Choroid plexus epithelial cell (primary cell): ENCODE results near the gene KCNQ1.

Experiments used
- DNase-seq: peaks from one replicate; pipeline ENCODE4 v3.0.0-alpha.2; 2010; ENCODE audit warnings: low read depth
- H3K4me3 ChIP-seq: 2 replicates; pipeline ENCODE4 v1.5.1; 2011; ENCODE audit warnings: low read depth, mild to moderate bottlenecking, control low read depth, low read length, moderate library complexity
- TF ChIP-seq, protein P1 (sequence below): conservative IDR thresholded peaks from 2 replicates; pipeline ENCODE4 v1.5.1; 2011; ENCODE audit warnings: low read depth, mild to moderate bottlenecking, control low read depth, inconsistent platforms, low read length, moderate library complexity

KCNQ1 gene

GRCh38 chr11:2516276-2517015 lies 71.6 kb downstream of the KCNQ1 start:
- no peak overlapping the region for H3K4me3 ChIP-seq
- no peak for DNase-seq
- TF ChIP-seq, protein P1, sequence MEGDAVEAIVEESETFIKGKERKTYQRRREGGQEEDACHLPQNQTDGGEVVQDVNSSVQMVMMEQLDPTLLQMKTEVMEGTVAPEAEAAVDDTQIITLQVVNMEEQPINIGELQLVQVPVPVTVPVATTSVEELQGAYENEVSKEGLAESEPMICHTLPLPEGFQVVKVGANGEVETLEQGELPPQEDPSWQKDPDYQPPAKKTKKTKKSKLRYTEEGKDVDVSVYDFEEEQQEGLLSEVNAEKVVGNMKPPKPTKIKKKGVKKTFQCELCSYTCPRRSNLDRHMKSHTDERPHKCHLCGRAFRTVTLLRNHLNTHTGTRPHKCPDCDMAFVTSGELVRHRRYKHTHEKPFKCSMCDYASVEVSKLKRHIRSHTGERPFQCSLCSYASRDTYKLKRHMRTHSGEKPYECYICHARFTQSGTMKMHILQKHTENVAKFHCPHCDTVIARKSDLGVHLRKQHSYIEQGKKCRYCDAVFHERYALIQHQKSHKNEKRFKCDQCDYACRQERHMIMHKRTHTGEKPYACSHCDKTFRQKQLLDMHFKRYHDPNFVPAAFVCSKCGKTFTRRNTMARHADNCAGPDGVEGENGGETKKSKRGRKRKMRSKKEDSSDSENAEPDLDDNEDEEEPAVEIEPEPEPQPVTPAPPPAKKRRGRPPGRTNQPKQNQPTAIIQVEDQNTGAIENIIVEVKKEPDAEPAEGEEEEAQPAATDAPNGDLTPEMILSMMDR, result no peak

DNA sequence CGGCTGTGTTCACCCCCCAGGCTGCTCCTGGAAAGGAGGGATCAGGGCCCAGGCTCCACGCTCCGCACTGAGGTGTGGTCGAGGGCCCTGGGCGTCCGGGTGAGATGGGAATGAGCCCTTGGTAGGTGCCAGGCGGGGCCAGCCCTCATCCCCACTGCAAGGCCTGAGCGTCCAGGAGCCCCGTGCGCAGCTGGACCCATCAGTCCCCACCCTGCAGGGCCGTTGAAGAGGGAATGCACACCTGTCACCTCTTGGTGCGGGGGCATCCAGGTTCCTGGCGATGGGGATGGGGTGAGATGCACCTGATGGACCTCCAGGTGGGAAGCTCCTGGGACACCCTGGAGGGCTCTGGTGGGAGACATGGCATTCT lies 72.2 kb downstream of the KCNQ1 start:
- DNase-seq, result no peak
- TF ChIP-seq, protein P1, result no peak
- no peak overlapping the region for H3K4me3 ChIP-seq

DNA sequence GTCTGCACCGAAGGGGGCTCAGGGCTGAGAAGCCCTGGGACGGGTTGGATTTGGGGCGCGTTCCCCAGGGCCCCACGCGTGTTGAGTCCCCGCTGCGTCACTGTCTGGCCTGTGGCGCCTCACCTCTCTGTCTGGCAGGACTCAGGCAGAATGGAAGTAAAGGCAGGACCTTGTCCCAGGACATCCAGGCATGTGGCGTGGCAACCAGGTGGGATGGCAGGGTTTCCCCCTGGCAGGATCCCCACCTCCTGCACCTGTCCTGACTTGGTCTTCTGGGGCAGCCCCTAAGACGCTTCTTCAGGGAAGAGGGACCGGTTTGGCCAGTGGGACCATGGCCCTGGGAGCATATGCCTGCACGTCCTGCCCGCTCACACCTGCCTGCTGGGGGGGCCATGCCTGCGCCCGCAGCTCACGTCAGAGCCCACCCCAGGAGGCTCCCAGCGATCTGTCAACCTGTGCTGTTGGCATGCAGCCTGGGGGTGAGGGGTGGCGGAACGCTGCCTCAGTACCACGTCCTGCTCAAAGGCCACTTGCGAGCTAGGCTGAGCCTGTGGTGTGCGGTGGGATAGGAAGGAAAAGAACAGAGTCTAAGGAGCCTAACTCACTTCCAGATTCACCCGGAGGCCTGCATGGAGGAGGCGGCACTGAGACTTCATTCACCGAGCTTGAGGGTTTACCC lies 72.7 kb downstream of the KCNQ1 start:
- H3K4me3 ChIP-seq, result no peak overlapping the region
- TF ChIP-seq, protein P1, result no peak
- no peak for DNase-seq

GRCh38 chr11:2518111-2518982 lies 73.5 kb downstream of the KCNQ1 start:
- TF ChIP-seq, protein P1, result no peak
- no peak for DNase-seq
- no peak overlapping the region for H3K4me3 ChIP-seq

GRCh38 chr11:2518983-2519340 lies 74.2 kb downstream of the KCNQ1 start:
- TF ChIP-seq, protein P1, result no peak
- no peak for DNase-seq
- H3K4me3 ChIP-seq, result no peak overlapping the region

GRCh38 chr11:2519517-2519861 lies 74.7 kb downstream of the KCNQ1 start:
- TF ChIP-seq, protein P1, result no peak
- H3K4me3 ChIP-seq, result no peak overlapping the region
- no peak for DNase-seq
